ENCODE data around the gene ACTL10.

The ACTL10 gene

DNA sequence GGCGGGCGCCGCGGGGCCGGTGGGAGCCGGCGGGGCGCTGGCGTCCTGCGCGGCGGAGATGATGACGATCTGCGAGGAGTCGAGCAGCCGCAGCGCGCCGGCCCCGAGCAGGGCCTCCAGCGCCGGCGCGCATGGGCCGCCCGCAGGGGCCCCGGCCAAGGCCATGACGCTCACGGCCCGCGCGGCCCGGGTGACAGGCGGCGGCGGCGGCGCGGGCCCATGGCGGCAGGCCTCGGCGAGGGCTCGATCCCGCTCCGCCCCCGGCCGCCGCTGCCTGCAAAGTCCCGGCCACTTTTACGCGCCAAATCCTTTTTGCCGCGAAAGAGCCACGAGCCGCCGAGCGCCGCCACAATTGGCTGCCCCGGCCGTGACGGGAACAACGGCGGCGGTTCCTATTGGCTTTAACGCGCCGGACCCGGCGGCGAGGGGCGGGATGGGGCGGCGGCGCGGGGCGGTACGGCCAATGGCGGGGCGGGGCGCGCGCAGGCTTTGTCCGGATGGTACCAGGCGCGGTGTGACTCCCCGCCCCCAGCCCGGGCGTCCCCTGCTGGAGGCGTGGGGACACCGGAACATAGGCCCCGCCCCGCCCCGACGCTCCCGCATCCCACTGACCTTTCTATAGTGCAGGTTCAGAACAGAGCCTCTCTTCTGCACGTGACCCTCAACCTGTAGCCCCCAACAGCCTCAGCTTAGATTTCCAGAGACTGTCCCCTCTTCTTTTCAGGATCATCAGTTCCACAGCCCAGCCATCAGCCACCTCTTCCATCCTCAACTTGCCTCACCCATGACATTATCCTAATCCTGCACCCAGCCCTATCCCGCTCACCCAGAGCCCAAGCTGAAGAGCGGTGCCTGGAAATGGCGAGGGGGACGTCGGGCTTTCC lies 19.6 kb downstream of the ACTL10 start, which contains the start of gene E2F1:
TSS of gene E2F1 (minus strand) at position 286 of the 884 bp plus-strand sequence. CDS start at position 165, 121 bp downstream.
- H3K4me3 ChIP-seq (ENCODE audit: low read length), result peak within 1 kb of the TSS; percentile 39
- TF ChIP-seq, protein P1, sequence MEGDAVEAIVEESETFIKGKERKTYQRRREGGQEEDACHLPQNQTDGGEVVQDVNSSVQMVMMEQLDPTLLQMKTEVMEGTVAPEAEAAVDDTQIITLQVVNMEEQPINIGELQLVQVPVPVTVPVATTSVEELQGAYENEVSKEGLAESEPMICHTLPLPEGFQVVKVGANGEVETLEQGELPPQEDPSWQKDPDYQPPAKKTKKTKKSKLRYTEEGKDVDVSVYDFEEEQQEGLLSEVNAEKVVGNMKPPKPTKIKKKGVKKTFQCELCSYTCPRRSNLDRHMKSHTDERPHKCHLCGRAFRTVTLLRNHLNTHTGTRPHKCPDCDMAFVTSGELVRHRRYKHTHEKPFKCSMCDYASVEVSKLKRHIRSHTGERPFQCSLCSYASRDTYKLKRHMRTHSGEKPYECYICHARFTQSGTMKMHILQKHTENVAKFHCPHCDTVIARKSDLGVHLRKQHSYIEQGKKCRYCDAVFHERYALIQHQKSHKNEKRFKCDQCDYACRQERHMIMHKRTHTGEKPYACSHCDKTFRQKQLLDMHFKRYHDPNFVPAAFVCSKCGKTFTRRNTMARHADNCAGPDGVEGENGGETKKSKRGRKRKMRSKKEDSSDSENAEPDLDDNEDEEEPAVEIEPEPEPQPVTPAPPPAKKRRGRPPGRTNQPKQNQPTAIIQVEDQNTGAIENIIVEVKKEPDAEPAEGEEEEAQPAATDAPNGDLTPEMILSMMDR (IDR thresholded peaks at IDR 0.05; ENCODE audit: insufficient read depth, low read depth, low read length, missing control alignments), result peak; percentile 20
- DNase-seq (ENCODE audit: low read depth), result peak; percentile 95

DNA sequence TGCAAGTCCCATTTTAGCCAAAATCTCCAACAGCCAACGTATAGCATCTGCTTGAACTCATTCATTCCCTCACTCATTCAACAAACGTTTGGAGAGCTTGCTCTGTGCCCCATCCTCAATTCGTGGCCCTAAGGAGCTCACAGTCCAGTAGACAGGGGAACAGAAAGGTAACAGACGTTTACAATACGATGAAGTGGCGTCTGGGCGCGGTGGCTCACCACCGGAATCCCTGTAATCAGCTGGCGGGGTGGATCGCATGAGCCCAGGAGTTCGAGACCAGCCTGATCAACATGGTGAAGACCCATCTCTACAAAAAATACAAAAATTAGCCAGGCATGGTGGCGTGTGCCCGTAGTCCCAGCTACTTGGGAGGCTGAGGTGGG lies 20.2 kb downstream of the ACTL10 start:
- no peak overlapping the region for H3K4me3 ChIP-seq (ENCODE audit: low read length)
- TF ChIP-seq, protein P1 (IDR thresholded peaks at IDR 0.05; ENCODE audit: insufficient read depth, low read depth, low read length, missing control alignments), result no peak
- no peak for DNase-seq (ENCODE audit: low read depth)

DNA sequence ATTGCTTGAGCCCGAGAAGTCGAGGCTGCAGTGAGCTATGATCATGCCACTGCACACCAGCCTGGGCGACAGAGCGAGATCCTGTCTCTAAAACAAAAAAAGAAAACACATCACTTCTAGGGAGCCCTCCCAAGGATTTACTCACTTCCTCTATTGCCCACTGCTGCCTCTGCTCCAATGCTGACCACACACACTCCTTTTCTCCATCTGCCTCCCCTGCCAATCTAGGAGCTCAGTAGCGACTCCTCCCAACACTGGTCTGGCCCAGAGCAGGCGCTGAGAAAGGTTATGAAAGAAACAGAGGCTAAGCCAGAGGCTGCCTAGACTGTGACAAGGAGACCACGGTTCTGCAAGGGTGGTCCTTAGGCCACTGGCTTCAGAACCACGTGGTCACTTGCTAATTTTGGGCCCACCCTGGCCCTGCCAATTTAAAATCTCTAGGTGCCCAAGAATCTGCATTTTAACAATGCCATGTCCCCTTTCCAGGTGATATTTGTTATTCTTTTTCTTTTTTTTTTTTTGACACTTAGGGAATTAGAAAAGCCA lies 20.7 kb downstream of the ACTL10 start:
- no peak for DNase-seq (ENCODE audit: low read depth)
- no peak overlapping the region for H3K4me3 ChIP-seq (ENCODE audit: low read length)

DNA sequence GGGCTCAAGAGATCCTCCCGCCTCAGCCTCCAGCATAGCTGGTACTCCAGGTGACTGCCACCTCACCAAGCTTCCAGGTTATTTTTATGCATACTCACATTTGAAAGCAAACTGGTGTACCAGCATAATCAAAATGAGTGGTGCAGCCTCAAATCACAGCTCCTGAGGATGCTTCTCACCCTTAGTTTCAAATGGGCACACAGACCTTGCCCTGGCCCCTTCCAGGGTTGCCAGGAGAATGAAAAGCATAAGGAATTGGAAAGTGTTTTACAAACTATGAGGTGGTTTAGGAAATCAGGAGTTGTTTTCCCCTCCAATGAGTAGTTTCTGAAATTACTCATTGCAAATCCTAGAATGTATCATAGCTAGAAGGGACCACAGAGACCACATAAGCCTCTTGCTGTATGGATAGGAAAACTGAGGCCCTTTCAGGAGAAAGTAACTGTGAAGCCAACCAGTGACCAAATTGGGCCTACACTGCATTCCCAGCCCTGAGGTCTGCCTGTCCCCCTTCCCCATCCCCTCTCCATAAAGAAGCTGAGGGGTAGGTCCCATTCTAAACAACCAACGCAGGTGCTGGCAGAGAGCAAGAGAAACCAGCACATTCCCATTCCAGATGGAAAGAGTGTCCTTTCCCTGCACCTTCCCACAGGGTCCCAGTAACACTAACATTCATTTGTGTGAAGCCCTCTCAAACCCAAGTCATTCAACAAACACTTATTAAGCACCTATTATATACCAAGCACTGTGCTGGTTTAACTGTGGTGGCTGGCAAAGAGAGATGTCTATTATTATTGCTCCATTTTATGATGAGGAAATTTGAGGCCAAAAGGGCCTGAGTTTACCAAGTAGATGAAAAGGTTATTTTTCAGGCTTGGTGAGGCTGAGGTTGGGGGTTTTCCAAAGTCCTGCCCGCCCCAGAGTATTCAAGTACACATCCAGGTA lies 21.5 kb downstream of the ACTL10 start:
- TF ChIP-seq, protein P1 (IDR thresholded peaks at IDR 0.05; ENCODE audit: insufficient read depth, low read depth, low read length, missing control alignments), result no peak
- DNase-seq (ENCODE audit: low read depth), result no peak
- H3K4me3 ChIP-seq (ENCODE audit: low read length), result no peak overlapping the region

More for the DNA sequence above, 20.7 kb downstream of the ACTL10 start:
- TF ChIP-seq, protein P1 (IDR thresholded peaks at IDR 0.05; ENCODE audit: insufficient read depth, low read depth, low read length, missing control alignments), result no peak

DNA sequence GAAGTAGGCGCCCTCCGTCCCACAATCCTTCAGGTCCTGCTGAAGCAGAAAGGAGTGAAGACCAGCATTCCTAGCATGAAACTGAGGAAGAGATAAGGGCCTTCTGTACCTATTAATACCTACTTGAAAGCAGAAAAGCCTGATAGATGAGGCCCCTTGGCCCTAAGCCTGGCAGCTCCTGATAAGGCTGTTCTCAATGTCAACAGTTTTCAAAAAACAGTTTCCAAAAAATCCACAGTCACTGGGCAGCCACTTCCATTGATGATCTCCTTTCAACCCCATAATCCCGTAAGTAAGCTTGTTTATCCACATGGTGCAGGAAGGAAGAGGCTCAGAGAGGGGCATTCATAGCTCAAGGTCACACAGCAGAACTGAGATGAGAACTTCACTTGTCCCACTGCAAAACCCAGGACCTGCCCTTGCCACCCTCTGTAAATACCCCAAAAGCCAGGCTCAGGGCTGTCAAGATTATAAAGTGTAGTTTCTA lies 22.2 kb downstream of the ACTL10 start:
- no peak overlapping the region for H3K4me3 ChIP-seq (ENCODE audit: low read length)
- TF ChIP-seq, protein P1 (IDR thresholded peaks at IDR 0.05; ENCODE audit: insufficient read depth, low read depth, low read length, missing control alignments), result no peak

DNA sequence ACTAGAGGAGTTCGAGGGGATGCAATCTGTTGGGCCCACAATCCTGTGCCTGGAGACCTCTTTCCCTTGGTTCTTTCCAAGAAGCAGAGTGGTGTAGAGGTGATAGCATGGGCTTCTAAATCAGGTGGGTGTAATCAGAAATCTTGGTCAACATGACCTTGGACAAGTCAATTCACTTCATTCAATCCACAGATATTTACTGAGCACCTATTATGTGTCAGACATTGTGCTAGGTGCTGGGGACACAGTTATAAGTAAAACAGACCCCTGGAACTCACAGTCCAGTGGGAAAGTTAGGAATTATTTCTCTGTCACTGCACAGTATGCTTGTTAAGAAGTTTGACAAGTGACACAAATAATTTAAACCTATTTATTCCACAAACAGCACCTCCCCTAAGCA lies 22.8 kb downstream of the ACTL10 start:
- H3K4me3 ChIP-seq (ENCODE audit: low read length), result no peak overlapping the region
- DNase-seq (ENCODE audit: low read depth), result no peak
- TF ChIP-seq, protein P1 (IDR thresholded peaks at IDR 0.05; ENCODE audit: insufficient read depth, low read depth, low read length, missing control alignments), result no peak

More for the DNA sequence above, 22.2 kb downstream of the ACTL10 start:
- no peak for DNase-seq (ENCODE audit: low read depth)

Measured in epithelial cell of esophagus (primary cell).